Measurements from ENCODE around the gene ACCS. TPM values are rescaled to one million over a fixed set of nuclear protein-coding genes. Genes with fewer than 3 reads are reported as not detected.

The ACCS gene, protein sequence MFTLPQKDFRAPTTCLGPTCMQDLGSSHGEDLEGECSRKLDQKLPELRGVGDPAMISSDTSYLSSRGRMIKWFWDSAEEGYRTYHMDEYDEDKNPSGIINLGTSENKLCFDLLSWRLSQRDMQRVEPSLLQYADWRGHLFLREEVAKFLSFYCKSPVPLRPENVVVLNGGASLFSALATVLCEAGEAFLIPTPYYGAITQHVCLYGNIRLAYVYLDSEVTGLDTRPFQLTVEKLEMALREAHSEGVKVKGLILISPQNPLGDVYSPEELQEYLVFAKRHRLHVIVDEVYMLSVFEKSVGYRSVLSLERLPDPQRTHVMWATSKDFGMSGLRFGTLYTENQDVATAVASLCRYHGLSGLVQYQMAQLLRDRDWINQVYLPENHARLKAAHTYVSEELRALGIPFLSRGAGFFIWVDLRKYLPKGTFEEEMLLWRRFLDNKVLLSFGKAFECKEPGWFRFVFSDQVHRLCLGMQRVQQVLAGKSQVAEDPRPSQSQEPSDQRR
- total RNA-seq, result 8.8 and 10.6 TPM in 2 replicates

DNA sequence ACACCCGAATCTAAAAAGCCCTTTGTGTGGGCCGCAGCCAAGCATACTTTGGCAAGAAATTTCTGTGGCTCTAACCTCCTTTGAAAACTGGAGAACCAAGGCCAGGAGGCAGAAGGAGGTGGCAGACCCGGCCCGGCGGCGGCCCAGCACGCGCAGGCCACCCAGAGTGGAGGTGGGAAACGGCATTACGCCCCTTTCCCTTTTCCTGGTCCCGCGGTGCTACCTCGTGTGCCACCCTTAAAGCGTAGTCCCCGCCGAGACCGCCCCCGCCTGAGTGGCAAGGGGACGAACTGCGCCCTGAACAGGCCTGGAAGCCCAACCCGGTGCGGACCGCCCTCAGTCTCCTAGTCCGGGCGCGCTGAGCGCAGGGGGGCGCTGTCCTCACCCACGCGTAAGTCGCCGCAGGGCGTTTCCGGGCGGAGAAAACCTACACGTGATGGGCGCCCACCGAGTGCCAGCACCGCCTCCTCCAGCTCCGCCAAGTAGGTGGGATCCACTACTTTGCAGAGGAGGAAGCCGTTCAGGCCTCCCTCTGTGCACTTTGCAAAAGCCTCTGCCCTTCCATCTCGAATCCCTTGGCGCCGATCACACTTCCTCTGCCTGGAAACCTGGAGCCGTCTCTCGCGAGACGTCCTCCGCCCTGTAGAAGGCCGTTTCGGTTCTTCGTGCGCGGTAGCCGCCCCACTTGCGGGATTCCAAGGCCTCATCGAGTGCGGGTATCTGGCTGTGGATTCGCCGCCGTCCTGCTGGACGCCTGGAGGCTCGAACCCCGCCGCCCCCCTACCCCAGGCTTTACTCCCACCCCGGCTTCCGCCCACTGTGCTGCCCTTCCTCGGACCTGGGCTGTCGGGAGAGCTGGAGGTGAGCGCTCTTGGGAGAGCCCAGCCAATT is at the start of gene ACCS:
Gene ACCS, plus strand, starts transcription at position 430 of the 891 bp plus-strand sequence. CDS start 1,358 bp downstream, outside the sequence.

GRCh38 chr11:44047931-44048431 is 18.1 kb upstream of the ACCS start, which contains the start of gene ACCSL:
TSS of gene ACCSL (plus strand) at chr11:44047981. CDS start at chr11:44048037, 56 bp downstream.

DNA sequence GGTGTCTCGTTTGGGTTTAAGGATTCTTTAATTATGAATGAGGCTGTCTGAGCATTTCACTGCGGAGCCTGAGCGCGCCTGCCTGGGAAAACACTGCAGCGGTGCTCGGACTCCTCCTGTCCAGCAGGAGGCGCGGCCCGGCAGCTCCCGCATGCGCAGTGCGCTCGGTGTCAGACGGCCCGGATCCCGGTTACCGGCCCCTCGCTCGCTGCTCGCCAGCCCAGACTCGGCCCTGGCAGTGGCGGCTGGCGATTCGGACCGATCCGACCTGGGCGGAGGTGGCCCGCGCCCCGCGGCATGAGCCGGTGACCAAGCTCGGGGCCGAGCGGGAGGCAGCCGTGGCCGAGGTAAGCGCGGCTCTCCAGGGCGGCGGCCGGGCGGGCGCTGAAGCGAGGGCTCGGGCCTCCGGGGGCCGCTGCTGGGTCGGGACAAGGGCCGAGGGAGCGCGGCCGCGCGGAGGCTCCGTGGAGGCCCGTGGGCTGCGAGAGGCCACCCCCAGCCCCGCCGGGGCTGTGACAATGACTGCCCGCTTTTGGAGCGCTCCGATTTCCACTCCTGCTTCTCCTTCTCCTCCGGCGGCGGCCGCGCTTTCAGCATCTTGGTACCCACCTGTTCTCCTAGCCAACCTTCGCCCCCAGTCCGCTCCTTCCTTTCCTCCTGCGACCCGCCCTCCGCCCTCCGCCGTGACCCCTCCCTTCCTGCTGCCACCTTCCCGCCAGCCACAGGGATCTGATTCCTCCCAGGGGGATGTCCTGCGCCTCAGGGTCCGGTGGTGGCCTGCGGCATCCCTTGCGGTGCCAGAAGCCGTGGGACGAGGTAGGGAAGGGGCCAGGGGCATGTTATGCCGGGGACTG is 29.7 kb downstream of the ACCS start, which contains the start of gene EXT2:
Gene EXT2, plus strand, starts transcription at position 173 of the 854 bp plus-strand sequence. CDS start 12,035 bp downstream, outside the sequence.

Other genes starting within 250 kb of the ACCS start
- 34.6 and 43.0 TPM in 2 replicates for gene ALKBH3, start 185.4 kb upstream of the ACCS start, total RNA-seq
- 0.39 and 2.2 TPM in 2 replicates for gene C11orf96, start 123.6 kb upstream of the ACCS start, total RNA-seq
- gene ACCSL, start 18.3 kb upstream of the ACCS start, total RNA-seq, result not detected in 2 replicates
- gene EXT2, start 29.4 kb downstream of the ACCS start, total RNA-seq, result 104 and 108 TPM in 2 replicates
- not detected in 2 replicates for gene ALX4, start 243.9 kb downstream of the ACCS start, total RNA-seq